ENCODE results near the gene KANK4. TPM values are rescaled to one million over a fixed set of nuclear protein-coding genes. Genes with fewer than 3 reads are reported as not detected.

KANK4 gene
- polyA plus RNA-seq, 3 donors from 2014 or later: not detected

- Mint-ChIP-seq H3K4me3 (no peak overlapping the region), H3K4me1 (no peaks in the 10 kb centered on the region), H3K36me3 (no peaks in the 10 kb centered on the region), H3K27ac (no peak overlapping the region), H3K9me3 (peaks cover 0 to 2% (median 0%) of the 10 kb centered on the region in 6 donors), H3K27me3 (ENCODE audit: low read depth in 3 of 3) (peaks cover 0 to 2% (median under 1%) of the 10 kb centered on the region in 3 donors)
- DNase-seq: no peak
Observed at GRCh38 chr1:62325681-62326080, 6.4 kb upstream of the KANK4 start.

DNA sequence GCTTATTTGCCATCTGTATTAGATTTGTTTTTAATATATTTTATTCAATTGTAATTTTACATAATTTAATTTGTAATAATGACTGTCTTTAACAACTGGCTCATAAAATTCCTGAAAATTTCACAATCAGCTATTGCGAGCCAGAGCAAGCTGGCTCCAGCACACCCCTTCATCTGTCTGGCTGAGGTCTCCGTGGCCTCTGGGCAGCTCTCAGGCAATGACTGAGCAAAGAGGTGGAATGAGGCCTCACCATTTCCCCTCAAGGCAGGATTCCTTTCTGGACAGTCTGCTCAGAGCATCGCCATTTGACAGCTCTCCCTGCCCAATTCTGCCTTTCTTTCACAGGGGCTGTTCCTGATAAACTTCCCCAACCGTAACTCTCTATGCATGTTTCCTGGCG is 5.8 kb upstream of the KANK4 start:
- no peaks in the 10 kb centered on the region for H3K36me3 Mint-ChIP-seq
- no peaks in the 10 kb centered on the region for H3K9me3 Mint-ChIP-seq
- H3K4me3 Mint-ChIP-seq: no peak overlapping the region
- no peaks in the 10 kb centered on the region for H3K4me1 Mint-ChIP-seq
- peaks cover 0 to 3% (median 2%) of the 10 kb centered on the region in 3 donors for H3K27me3 Mint-ChIP-seq (ENCODE audit: low read depth in 3 of 3)
- H3K27ac Mint-ChIP-seq: no peak overlapping the region
- DNase-seq: no peak

DNA sequence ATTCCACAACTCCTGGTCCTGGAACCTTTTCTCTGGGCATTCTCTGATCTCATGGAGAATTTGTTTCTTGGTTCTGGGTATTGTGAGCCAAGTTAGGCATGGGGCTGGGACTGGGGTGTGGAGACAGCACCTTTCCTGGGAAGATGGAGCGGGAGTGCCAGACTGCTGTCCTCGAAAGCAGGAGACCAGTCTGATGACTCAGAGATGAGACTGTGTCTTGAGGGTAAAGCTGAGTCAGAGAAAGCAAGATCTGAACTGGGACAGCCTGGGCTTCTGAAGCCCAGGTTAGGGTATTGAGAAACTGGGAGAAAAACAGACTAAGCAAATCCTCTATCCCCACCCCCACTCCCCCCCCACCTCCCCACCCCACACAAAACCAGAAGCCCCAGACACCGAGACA is 2.2 kb upstream of the KANK4 start:
- Mint-ChIP-seq H3K9me3 (no peaks in the 10 kb centered on the region), H3K4me1 (no peaks in the 10 kb centered on the region), H3K27me3 (ENCODE audit: low read depth in 3 of 3) (peaks cover 0 to 19% (median 2%) of the 10 kb centered on the region in 3 donors), H3K27ac (no peak overlapping the region), H3K36me3 (no peaks in the 10 kb centered on the region), H3K4me3 (no peak overlapping the region)
- DNase-seq: no peak

- H3K27me3 Mint-ChIP-seq (ENCODE audit: low read depth in 3 of 3): peaks cover 0 to 19% (median 2%) of the 10 kb centered on the region in 3 donors
- H3K27ac Mint-ChIP-seq: no peak overlapping the region
- H3K4me3 Mint-ChIP-seq: no peak overlapping the region
- H3K36me3 Mint-ChIP-seq: no peaks in the 10 kb centered on the region
- H3K4me1 Mint-ChIP-seq: no peaks in the 10 kb centered on the region
- H3K9me3 Mint-ChIP-seq: no peaks in the 10 kb centered on the region
- DNase-seq: no peak
Observed at GRCh38 chr1:62318320-62318755, 896 bp downstream of the KANK4 start.

GRCh38 chr1:62317021-62317768 is 2.0 kb downstream of the KANK4 start:
- Mint-ChIP-seq H3K4me3 (no peak overlapping the region), H3K4me1 (no peaks in the 10 kb centered on the region), H3K36me3 (no peaks in the 10 kb centered on the region), H3K27me3 (ENCODE audit: low read depth in 3 of 3) (peaks cover 0 to 19% (median 0%) of the 10 kb centered on the region in 3 donors), H3K9me3 (no peaks in the 10 kb centered on the region), H3K27ac (no peak overlapping the region)
- no peak for DNase-seq

- no peaks in the 10 kb centered on the region for H3K9me3 Mint-ChIP-seq
- H3K36me3 Mint-ChIP-seq: no peaks in the 10 kb centered on the region
Observed at GRCh38 chr1:62316135-62316534, 3.1 kb downstream of the KANK4 start.

DNA sequence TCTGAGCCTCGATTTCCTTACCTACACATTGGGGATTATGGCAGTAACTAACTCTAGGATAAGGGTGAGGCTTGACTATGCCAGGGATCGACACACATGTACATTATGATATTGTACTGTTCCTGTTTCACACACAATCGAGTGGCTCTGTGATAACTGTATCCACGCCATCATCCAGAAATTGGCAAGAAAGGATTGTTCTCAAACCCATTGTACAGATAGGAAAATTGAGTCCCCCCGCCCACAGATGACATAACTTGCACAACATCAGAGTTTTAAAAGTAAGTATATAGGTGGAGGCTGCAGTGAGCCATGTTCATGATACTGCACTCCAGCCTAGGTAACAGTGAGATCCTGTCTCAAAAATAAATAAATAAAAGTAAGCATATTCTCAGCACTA is 3.8 kb downstream of the KANK4 start:
- Mint-ChIP-seq H3K4me3 (no peak overlapping the region), H3K9me3 (no peaks in the 10 kb centered on the region), H3K4me1 (no peaks in the 10 kb centered on the region), H3K36me3 (no peaks in the 10 kb centered on the region), H3K27ac (no peak overlapping the region), H3K27me3 (ENCODE audit: low read depth in 3 of 3) (peaks cover 0 to 18% (median 0%) of the 10 kb centered on the region in 3 donors)
- no peak for DNase-seq

More at GRCh38 chr1:62316135-62316534, 3.1 kb downstream of the KANK4 start:
- Mint-ChIP-seq H3K27me3 (ENCODE audit: low read depth in 3 of 3) (peaks cover 0 to 20% (median 0%) of the 10 kb centered on the region in 3 donors), H3K27ac (no peak overlapping the region), H3K4me3 (no peak overlapping the region), H3K4me1 (no peaks in the 10 kb centered on the region)
- DNase-seq: no peak

GRCh38 chr1:62314454-62315350 is 4.5 kb downstream of the KANK4 start:
- no peak overlapping the region for H3K4me3 Mint-ChIP-seq
- no peaks in the 10 kb centered on the region for H3K9me3 Mint-ChIP-seq
- H3K36me3 Mint-ChIP-seq: no peaks in the 10 kb centered on the region
- H3K4me1 Mint-ChIP-seq: no peaks in the 10 kb centered on the region
- H3K27me3 Mint-ChIP-seq (ENCODE audit: low read depth in 3 of 3): peaks cover 0 to 17% (median 1%) of the 10 kb centered on the region in 3 donors
- no peak for DNase-seq
- H3K27ac Mint-ChIP-seq: no peak overlapping the region

- H3K4me3 Mint-ChIP-seq: no peak overlapping the region
- no peak overlapping the region for H3K27ac Mint-ChIP-seq
- H3K36me3 Mint-ChIP-seq: no peaks in the 10 kb centered on the region
- DNase-seq: no peak
- no peaks in the 10 kb centered on the region for H3K4me1 Mint-ChIP-seq
- H3K27me3 Mint-ChIP-seq (ENCODE audit: low read depth in 3 of 3): peaks cover 0 to 11% (median 2%) of the 10 kb centered on the region in 3 donors
- no peaks in the 10 kb centered on the region for H3K9me3 Mint-ChIP-seq
Observed at GRCh38 chr1:62312698-62313097, 6.5 kb downstream of the KANK4 start.

- no peaks in the 10 kb centered on the region for H3K9me3 Mint-ChIP-seq
- DNase-seq: no peak
- no peaks in the 10 kb centered on the region for H3K36me3 Mint-ChIP-seq
- H3K27me3 Mint-ChIP-seq (ENCODE audit: low read depth in 3 of 3): peaks cover 0 to 3% (median 2%) of the 10 kb centered on the region in 3 donors
- no peaks in the 10 kb centered on the region for H3K4me1 Mint-ChIP-seq
- no peak overlapping the region for H3K4me3 Mint-ChIP-seq
- no peak overlapping the region for H3K27ac Mint-ChIP-seq
Observed at GRCh38 chr1:62311473-62311943, 7.7 kb downstream of the KANK4 start.

GRCh38 chr1:62309906-62310305 is 9.3 kb downstream of the KANK4 start:
- DNase-seq: no peak
- no peak overlapping the region for H3K27ac Mint-ChIP-seq
- H3K27me3 Mint-ChIP-seq (ENCODE audit: low read depth in 3 of 3): peaks cover 0 to 3% (median 2%) of the 10 kb centered on the region in 3 donors
- H3K36me3 Mint-ChIP-seq: no peaks in the 10 kb centered on the region
- H3K4me3 Mint-ChIP-seq: no peak overlapping the region
- no peaks in the 10 kb centered on the region for H3K4me1 Mint-ChIP-seq
- H3K9me3 Mint-ChIP-seq: no peaks in the 10 kb centered on the region

DNA sequence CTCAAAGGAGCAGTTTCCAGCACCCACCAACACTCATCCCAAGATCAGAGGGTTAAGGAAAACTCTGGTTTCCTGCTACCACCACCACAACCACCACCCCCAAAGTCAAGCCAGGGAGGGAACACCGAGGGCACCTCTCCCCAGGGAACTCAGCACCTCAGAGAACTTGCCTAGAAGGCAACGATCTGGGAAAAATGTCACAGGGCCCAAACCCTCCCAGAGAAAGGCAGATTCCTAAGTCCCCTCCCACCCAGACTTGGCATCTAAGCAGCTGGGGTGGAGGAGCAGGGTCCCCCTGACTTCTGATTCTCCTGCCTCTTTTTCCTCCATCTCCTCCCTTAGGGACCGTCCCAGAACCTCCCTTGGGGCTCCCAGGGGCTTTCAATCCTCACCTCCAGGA is 10.6 kb downstream of the KANK4 start:
- no peaks in the 10 kb centered on the region for H3K9me3 Mint-ChIP-seq
- H3K27me3 Mint-ChIP-seq (ENCODE audit: low read depth in 3 of 3): peaks cover 0 to 6% (median 5%) of the 10 kb centered on the region in 3 donors
- no peaks in the 10 kb centered on the region for H3K36me3 Mint-ChIP-seq
- no peak overlapping the region for H3K4me3 Mint-ChIP-seq
- H3K4me1 Mint-ChIP-seq: no peaks in the 10 kb centered on the region
- H3K27ac Mint-ChIP-seq: no peak overlapping the region
- no peak for DNase-seq

DNA sequence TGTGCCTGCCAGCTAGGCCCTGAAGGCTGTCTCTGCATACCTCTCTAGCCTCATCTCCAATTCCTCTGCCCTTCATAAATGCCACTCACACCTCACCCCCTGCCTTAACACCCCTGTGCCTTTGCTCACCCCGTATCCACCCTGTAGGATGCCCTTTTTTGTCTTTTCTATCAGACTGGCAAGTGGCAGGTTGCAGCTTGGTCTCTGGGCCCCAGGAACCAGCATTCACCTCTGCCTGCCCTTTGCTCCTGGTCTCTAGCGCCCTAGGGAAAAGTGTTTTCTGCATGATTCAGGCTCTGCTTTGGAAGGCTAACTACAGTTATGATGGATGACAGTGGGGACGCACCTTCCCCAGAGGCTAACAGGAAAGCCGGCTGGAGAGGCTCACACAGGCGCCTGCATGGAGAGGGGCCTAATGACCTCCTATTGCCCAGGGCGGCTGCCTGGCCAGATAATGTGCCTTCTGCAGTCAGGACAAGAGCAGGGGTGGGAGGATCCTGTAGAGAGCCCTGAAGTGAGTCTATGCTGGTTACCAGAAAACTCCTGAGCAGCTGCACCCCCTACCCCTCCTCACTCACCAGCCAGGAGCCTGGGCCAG is 11.2 kb downstream of the KANK4 start:
- Mint-ChIP-seq H3K27ac (no peak overlapping the region), H3K4me1 (no peaks in the 10 kb centered on the region), H3K27me3 (ENCODE audit: low read depth in 3 of 3) (peaks cover 0 to 6% (median 5%) of the 10 kb centered on the region in 3 donors), H3K4me3 (no peak overlapping the region), H3K9me3 (no peaks in the 10 kb centered on the region), H3K36me3 (no peaks in the 10 kb centered on the region)
- DNase-seq: no peak

DNA sequence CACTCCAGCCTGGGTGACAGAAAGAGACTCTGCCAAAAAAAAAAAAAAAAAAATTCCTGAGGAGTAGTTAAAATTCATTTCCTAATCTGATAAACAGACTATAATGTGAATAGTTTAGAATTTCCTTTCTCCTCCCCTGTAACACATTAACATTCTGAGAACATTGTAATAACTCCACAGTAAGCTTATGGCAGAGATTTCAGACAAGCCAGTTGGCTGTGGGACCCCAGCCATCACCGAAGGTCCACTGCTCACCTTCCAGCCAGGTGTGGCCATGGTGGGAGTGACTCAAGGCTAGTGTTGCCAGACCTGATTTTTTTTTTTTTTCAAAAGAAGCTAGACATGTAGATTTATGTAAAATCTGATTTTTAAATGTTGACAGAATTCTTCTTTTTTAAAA is 11.8 kb downstream of the KANK4 start:
- DNase-seq: no peak
- peaks cover 0 to 6% (median 5%) of the 10 kb centered on the region in 3 donors for H3K27me3 Mint-ChIP-seq (ENCODE audit: low read depth in 3 of 3)
- H3K9me3 Mint-ChIP-seq: no peaks in the 10 kb centered on the region
- H3K27ac Mint-ChIP-seq: no peak overlapping the region
- no peak overlapping the region for H3K4me3 Mint-ChIP-seq
- H3K36me3 Mint-ChIP-seq: no peaks in the 10 kb centered on the region
- H3K4me1 Mint-ChIP-seq: no peaks in the 10 kb centered on the region

Data from immature natural killer cell (primary cell).